ENCODE results near the gene PLEKHM3. TPM values are rescaled to one million over a fixed set of nuclear protein-coding genes. Genes with fewer than 3 reads are reported as not detected.
A peak's percentile ranks its signal among the peaks of the same experiment; 100 is the strongest.

The PLEKHM3 gene
- total and polyA plus RNA-seq, 2 of the 13 experiments (the other 11 are each of a cell fraction or from before 2014, with no cell fraction given), result 4.5 to 4.7 TPM

DNA sequence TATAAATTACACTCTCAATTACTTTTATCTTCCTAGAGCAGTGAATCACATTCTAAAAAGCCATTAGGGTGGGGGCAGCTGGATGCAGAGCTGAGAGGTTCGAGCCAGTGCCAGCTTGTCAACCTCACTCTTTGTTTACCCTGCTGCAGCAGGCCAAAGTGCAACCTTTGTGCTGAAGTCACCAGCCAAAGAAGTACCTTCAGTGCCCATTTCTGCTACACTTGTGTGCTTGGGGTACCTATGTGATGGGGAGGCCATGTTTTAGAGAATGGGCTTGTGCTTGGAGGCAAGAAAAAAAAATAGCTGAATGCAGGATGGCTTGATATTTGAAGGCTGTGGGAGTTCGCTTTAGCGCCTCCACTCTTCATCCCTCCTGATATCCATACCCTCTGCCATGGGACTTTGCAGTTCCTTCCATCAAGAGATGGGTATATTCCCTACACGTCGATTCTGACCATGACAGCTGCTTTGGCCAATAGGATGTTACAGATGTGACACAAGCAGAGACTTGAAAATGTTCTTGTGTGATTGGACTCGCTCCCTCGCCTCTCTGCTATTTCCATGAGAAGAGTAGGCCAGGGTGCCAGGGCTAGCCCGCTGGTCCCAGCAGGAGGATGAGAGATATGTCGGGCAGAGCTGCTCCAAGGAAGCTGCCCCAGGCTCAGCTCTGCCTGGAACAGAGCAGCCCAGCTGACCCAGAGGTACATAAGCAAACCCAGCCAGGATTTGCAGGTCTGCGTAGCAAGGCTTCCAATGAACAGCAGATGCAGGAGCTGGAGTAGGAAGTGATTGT, 242.9 kb downstream of the PLEKHM3 start (continued):
- TF ChIP-seq CBX2 (IDR thresholded peaks at IDR 0.05; ENCODE audit: low read depth, low read length), result no peak
- TF ChIP-seq CBX2 (CRISPR knock-in tag; IDR thresholded peaks at IDR 0.05; ENCODE audit: low read depth), result no peak
- no peak for TF ChIP-seq SUZ12 (IDR thresholded peaks at IDR 0.05; ENCODE audit: low read depth, low read length)
- no peak for TF ChIP-seq RBFOX2 (IDR thresholded peaks at IDR 0.05; ENCODE audit: low read depth, low read length)
- no peak for TF ChIP-seq CREBL2 (CRISPR knock-in tag; IDR thresholded peaks at IDR 0.05; ENCODE audit: borderline replicate concordance)
- no peak for TF ChIP-seq ZNF782 (CRISPR knock-in tag; IDR thresholded peaks at IDR 0.05; ENCODE audit: borderline replicate concordance)
- TF ChIP-seq HMG20B (CRISPR knock-in tag; conservative IDR thresholded peaks at IDR 0.05), result no peak
- TF ChIP-seq ZNF674 (CRISPR knock-in tag; IDR thresholded peaks at IDR 0.05; ENCODE audit: low read depth), result 0 out of 2 replicates have a peak, but pooled peaks have one; percentile 19
- TF ChIP-seq EZH2 (conservative IDR thresholded peaks at IDR 0.05; ENCODE audit: low read depth, low read length), result no peak
- no peak for TF ChIP-seq ZNF543 (CRISPR knock-in tag; IDR thresholded peaks at IDR 0.05)
- no peak for TF ChIP-seq ZBTB40 (IDR thresholded peaks at IDR 0.05)
- 0 out of 2 replicates have a peak, but pooled peaks have one; percentile 14 for TF ChIP-seq ZBTB40 (CRISPR knock-in tag; IDR thresholded peaks at IDR 0.05)
- TF ChIP-seq ESRRA (CRISPR knock-in tag; IDR thresholded peaks at IDR 0.05; ENCODE audit: low read depth), result no peak
- TF ChIP-seq ZMAT3 (CRISPR knock-in tag; conservative IDR thresholded peaks at IDR 0.05), result no peak
- no peak for TF ChIP-seq POGK (CRISPR knock-in tag; conservative IDR thresholded peaks at IDR 0.05)
- no peak for TF ChIP-seq ZNF382 (CRISPR knock-in tag; IDR thresholded peaks at IDR 0.05; ENCODE audit: borderline replicate concordance)
- no peak for TF ChIP-seq ARNT (IDR thresholded peaks at IDR 0.05)
- TF ChIP-seq KDM1A (CRISPR knock-in tag; IDR thresholded peaks at IDR 0.05), result peak; percentile 69; the same call in 1 of the 2 replicates
- no peak for TF ChIP-seq KLF15 (CRISPR knock-in tag; IDR thresholded peaks at IDR 0.05; ENCODE audit: borderline replicate concordance)
- TF ChIP-seq JUNB (CRISPR knock-in tag; IDR thresholded peaks at IDR 0.05; ENCODE audit: borderline replicate concordance), result no peak

All from HepG2 (cell line).